Liver (tissue), 9 donors: ENCODE measurements around the gene PPP1R36. TPM values are rescaled to one million over a fixed set of nuclear protein-coding genes. Genes with fewer than 3 reads are reported as not detected.

ENCODE experiments used
- DNase-seq: peaks from one replicate; pipeline ENCODE4 v3.0.0-alpha.2; 2017; ENCODE audit warnings: low spot score
- H3K27ac ChIP-seq, 2 donors: one replicate each; pipeline ENCODE4 v1.7.0; 2013; ENCODE audit warnings: inconsistent platforms in 2 of 2, low read length in 2 of 2, control low read depth in 1 of 2, low read depth in 1 of 2, mild to moderate bottlenecking in 1 of 2
- H3K27me3 ChIP-seq, 4 donors: one replicate each; pipeline versions ENCODE4 v1.6.1 to v1.7.0; 2013; ENCODE audit warnings: low read length in 3 of 4, inconsistent platforms in 1 of 4, mild to moderate bottlenecking in 1 of 4, moderate library complexity in 1 of 4; ENCODE audit not compliant: control insufficient read depth in 4 of 4, insufficient read depth in 4 of 4
- H3K36me3 ChIP-seq, 4 donors: one replicate each; pipeline versions ENCODE4 v1.6.1 to v1.7.0; 2013; ENCODE audit warnings: low read length in 3 of 4, mild to moderate bottlenecking in 3 of 4, low read depth in 1 of 4, moderate library complexity in 1 of 4; ENCODE audit not compliant: control insufficient read depth in 4 of 4, insufficient read depth in 3 of 4
- H3K4me1 ChIP-seq, 4 donors: one replicate each; pipeline versions ENCODE4 v1.6.1 to v1.7.0; 2013; ENCODE audit warnings: low read length in 3 of 4, mild to moderate bottlenecking in 3 of 4, moderate library complexity in 1 of 4; ENCODE audit not compliant: control insufficient read depth in 4 of 4, insufficient read depth in 4 of 4
- H3K4me3 ChIP-seq, 3 donors: one replicate each; pipeline versions ENCODE4 v1.6.1 to v1.7.0; 2013; ENCODE audit warnings: low read length in 3 of 3, control low read depth in 1 of 3, low read depth in 1 of 3, mild to moderate bottlenecking in 1 of 3
- H3K9ac ChIP-seq, 2 donors: one replicate each; pipeline ENCODE4 v1.7.0; 2013; ENCODE audit warnings: low read length in 2 of 2, mild to moderate bottlenecking in 2 of 2, moderate library complexity in 2 of 2, control low read depth in 1 of 2, low read depth in 1 of 2
- H3K9me3 ChIP-seq, 4 donors: one replicate each; pipeline versions ENCODE4 v1.6.1 to v1.7.0; 2013; ENCODE audit warnings: low read length in 3 of 4; ENCODE audit not compliant: control insufficient read depth in 4 of 4
- EGR1 ChIP-seq, 2 donors: IDR thresholded peaks; 2 replicates each; pipeline ENCODE4 v1.6.1; 2016 to 2018; ENCODE audit warnings: antibody characterized with exemption in 2 of 2, low read depth in 2 of 2
- FOXA1 ChIP-seq: IDR thresholded peaks from 2 replicates; pipeline ENCODE4 v1.6.1; 2016; ENCODE audit warnings: antibody characterized with exemption
- FOXA2 ChIP-seq: IDR thresholded peaks from 2 replicates; pipeline ENCODE4 v1.6.1; 2016; ENCODE audit warnings: antibody characterized with exemption
- GABPA ChIP-seq, 2 donors: IDR thresholded peaks in 1 of 2; conservative IDR thresholded peaks in 1 of 2; 2 replicates each; pipeline ENCODE4 v1.6.1; 2016; ENCODE audit warnings: antibody characterized with exemption in 2 of 2, mild to moderate bottlenecking in 1 of 2, moderate library complexity in 1 of 2
- MAX ChIP-seq: IDR thresholded peaks from 2 replicates; pipeline ENCODE4 v1.6.1; 2016; ENCODE audit warnings: antibody characterized with exemption
- NR2F2 ChIP-seq: IDR thresholded peaks from 2 replicates; pipeline ENCODE4 v1.6.1; 2016; ENCODE audit warnings: antibody characterized with exemption
- REST ChIP-seq: IDR thresholded peaks from 2 replicates; pipeline ENCODE4 v1.6.1; 2016; ENCODE audit warnings: antibody characterized with exemption, mild to moderate bottlenecking
- RXRA ChIP-seq, 2 donors: IDR thresholded peaks; 2 replicates each; pipeline ENCODE4 v1.6.1; 2017 to 2018; ENCODE audit warnings: antibody characterized with exemption in 2 of 2, mild to moderate bottlenecking in 1 of 2
- SP1 ChIP-seq: IDR thresholded peaks from 2 replicates; pipeline ENCODE4 v1.6.1; 2018; ENCODE audit warnings: antibody characterized with exemption, mild to moderate bottlenecking
- YY1 ChIP-seq: IDR thresholded peaks from 2 replicates; pipeline ENCODE4 v1.6.1; 2016; ENCODE audit warnings: antibody characterized with exemption, mild to moderate bottlenecking
- WGBS: extraction: QIAGEN DNeasy Blood & Tissue Kit; methylation state at CpG from one replicate; pipeline ENCODE4 v1.1.7; 2013; 5-methylcytosine and 5-hydroxymethylcytosine counted together
- polyA plus RNA-seq, 2 donors: library from polyadenylated mRNA; stranded (reverse) in 1 of 2; unstranded in 1 of 2; fragments of 200-250 nt in 1 of 2; fragments of >200 nt in 1 of 2; fragmentation: Nextera tagmentation in 1 of 2; extraction: Ambion mirVana in 1 of 2; gene quantifications; one replicate each; pipeline versions ENCODE4 v1.2.1 to v1.2.3, GENCODE V29; 2013 to 2015
- total RNA-seq, 2 donors: library from RNA; depleted of rRNA; stranded (reverse); fragments of >200 nt; gene quantifications; one replicate each; pipeline ENCODE4 v1.2.3, GENCODE V29; 2014
- TF ChIP-seq, protein P1 (sequence below): IDR thresholded peaks from 2 replicates; pipeline ENCODE4 v1.6.1; 2016; ENCODE audit warnings: antibody characterized with exemption
- TF ChIP-seq, protein P2 (sequence below): IDR thresholded peaks from 2 replicates; pipeline ENCODE4 v1.6.1; 2016; ENCODE audit warnings: antibody characterized with exemption
- donor health status: healthy.
- donor health status: healthy.
- donor health status: healthy.
- donor health status: healthy.
- donor health status: healthy.

Gene PPP1R36
- total and polyA plus RNA-seq, 4 donors: 0.08 to 0.09 (median 0.08) TPM; not detected in 1

GRCh38 chr14:64549016-64549415 is 745 bp upstream of the PPP1R36 start:
- no peak for DNase-seq
- H3K4me1 ChIP-seq: peaks cover 0 to 8% (median 5%) of the 10 kb centered on the region in 4 donors
- no peak overlapping the region for H3K27ac ChIP-seq
- 91% methylated on average over 1 of the region's 1 CpG for WGBS
- no peaks in the 10 kb centered on the region for H3K9me3 ChIP-seq
- TF ChIP-seq FOXA2 (no peak), EGR1 (IDR thresholded peaks at IDR 0.05; ENCODE audit: low read depth in 2 of 2) (no peak), MAX (no peak), RXRA (IDR thresholded peaks at IDR 0.05) (no peak)
- TF ChIP-seq, protein P1, sequence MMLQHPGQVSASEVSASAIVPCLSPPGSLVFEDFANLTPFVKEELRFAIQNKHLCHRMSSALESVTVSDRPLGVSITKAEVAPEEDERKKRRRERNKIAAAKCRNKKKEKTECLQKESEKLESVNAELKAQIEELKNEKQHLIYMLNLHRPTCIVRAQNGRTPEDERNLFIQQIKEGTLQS: no peak
- H3K4me3 ChIP-seq: no peak overlapping the region
- H3K36me3 ChIP-seq: no peaks in the 10 kb centered on the region
- H3K9ac ChIP-seq: no peak overlapping the region
- peaks cover 0 to 9% (median 2%) of the 10 kb centered on the region in 4 donors for H3K27me3 ChIP-seq

DNA sequence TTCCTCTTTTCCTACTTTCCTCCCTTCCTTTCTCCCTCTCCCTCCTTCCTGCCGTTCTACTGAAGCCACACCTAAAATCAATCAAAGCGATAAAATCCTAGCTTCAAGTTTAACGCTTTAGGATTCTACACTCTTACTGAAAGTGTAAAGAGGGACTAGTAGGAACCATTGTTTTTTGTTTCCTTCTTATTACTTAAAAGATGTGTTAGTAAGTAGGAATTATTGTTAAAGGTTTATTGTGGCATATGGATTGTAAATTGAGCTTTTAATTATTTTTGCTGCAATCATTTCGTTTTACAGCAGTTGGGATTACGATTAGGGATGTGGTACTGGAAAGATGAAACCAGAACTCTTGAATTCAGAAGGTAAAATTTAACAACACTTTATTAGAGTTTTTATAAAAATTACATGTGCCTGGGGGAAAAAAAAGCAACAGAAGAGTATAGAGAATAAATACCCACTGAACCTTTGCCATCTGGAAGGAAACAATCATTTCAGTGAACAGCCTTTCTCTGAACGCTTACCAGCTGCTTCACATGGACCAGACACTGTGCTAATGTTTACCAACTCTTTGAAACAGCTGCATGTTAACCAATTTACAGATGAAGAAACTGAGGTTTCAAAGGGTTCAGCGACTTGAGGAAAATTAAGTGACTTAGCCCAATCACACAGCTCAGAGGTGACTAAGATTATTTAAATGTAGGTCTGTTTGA is 1.0 kb downstream of the PPP1R36 start:
- TF ChIP-seq FOXA2: no peak
- TF ChIP-seq, protein P1: no peak
- TF ChIP-seq, protein P2, sequence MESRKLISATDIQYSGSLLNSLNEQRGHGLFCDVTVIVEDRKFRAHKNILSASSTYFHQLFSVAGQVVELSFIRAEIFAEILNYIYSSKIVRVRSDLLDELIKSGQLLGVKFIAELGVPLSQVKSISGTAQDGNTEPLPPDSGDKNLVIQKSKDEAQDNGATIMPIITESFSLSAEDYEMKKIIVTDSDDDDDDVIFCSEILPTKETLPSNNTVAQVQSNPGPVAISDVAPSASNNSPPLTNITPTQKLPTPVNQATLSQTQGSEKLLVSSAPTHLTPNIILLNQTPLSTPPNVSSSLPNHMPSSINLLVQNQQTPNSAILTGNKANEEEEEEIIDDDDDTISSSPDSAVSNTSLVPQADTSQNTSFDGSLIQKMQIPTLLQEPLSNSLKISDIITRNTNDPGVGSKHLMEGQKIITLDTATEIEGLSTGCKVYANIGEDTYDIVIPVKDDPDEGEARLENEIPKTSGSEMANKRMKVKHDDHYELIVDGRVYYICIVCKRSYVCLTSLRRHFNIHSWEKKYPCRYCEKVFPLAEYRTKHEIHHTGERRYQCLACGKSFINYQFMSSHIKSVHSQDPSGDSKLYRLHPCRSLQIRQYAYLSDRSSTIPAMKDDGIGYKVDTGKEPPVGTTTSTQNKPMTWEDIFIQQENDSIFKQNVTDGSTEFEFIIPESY: no peak
- no peak for TF ChIP-seq YY1
- no peak for TF ChIP-seq NR2F2
- no peak for TF ChIP-seq REST
- no peak for TF ChIP-seq SP1
- no peak for TF ChIP-seq MAX
- TF ChIP-seq EGR1 (IDR thresholded peaks at IDR 0.05; ENCODE audit: low read depth in 2 of 2): no peak
- TF ChIP-seq FOXA1: no peak
- no peak for TF ChIP-seq GABPA (IDR thresholded peaks at IDR 0.05 in 1 of 2, conservative IDR thresholded peaks at IDR 0.05 in 1 of 2)
- Histone ChIP-seq H3K27me3 (peaks cover 0 to 9% (median 2%) of the 10 kb centered on the region in 4 donors), H3K4me1 (peaks cover 0 to 8% (median 5%) of the 10 kb centered on the region in 4 donors), H3K9me3 (no peaks in the 10 kb centered on the region), H3K4me3 (no peak overlapping the region), H3K9ac (no peak overlapping the region), H3K36me3 (no peaks in the 10 kb centered on the region), H3K27ac (no peak overlapping the region)
- 50% methylated on average over 7 of the region's 7 CpGs for WGBS
- no peak for DNase-seq
